GM19455 (cell line): ENCODE measurements around the gene FBLN7.

Experiments used
- ATAC-seq: cut with Tn5 transposase; IDR thresholded peaks from one replicate; pipeline ENCODE4 v1.9.1; 2021; ENCODE audit not compliant: unreplicated experiment

FBLN7 gene

DNA sequence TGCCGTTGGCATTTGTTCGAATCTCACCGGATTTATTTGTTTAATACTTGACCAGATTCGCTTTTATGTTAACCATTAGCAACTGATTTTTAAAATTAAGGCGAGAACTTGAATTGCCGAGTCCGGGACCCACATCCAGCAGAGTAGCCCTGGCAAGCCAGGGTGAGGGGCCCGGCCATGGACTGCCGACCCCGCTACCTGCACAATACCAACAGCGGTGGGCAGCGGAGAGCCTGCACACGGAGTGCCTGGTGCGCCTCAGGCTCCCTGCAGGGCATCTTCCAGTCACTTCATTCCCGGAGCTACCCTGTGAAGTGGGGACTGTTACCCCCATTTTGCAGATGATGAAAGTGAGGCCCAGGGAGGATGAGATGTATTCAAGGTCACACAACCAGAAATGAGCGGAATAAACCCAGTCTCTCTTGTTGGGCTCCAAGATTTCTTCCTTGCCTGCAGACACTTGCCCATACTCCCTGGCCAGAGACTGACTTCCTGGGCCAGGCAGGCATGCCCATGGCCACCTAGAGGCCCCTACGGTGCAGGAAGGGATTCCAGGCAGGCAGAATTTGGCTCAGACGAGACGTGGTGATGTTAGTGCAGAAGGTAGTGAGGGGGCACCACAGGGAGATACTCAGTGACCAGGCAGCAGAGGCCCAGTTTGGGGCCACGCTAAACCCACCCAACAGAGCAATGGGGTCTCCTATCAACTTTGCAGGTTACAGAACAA lies 2.9 kb downstream of the FBLN7 start:
- no peak for ATAC-seq

- no peak for ATAC-seq
Observed at GRCh38 chr2:112141626-112142007, 3.4 kb downstream of the FBLN7 start.

DNA sequence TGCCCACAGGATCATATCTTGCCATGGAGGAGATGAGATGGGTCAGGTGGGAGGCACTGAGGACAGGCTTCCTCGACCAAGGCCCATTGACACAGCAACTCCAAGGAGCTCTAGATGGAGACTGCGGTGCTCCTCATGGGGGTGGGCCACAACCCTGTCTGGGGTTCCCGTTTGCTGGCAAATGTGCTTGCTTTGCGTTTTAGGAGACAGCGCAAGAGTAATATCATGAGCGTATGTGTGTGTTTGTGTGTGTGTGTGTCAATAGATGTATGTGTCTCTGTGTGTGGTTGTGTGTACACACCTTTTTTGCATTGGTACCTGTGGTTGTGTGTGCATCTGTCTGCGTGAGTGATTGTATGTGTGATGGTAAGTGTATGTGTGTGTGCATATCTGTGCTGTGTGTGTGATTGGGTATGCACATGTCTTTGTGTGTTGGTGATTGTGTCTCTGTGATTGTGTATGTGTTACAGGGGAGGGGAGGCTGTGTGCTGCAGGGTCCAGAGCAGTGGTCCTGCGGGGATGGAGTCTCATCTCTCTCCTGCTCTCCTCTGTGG lies 4.4 kb downstream of the FBLN7 start:
- ATAC-seq = no peak

DNA sequence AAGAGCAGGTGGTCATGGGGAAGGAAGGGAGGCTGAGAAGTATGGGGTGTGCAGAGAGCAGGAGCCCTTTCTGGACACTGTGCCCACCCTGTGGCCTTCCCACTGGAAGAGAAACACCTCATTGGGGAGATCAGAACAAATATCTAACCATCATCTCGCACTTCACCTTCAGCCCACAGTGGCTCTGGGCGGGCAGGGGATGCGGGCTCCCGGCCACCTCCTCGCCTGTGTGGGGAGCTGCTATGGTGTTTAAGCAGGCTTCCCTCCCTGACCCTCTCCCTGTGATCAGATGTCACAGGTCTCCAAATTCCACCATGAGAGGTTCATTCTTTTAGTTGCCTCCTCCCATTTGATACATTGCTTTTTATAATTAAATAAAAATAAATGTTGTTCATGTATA lies 5.0 kb downstream of the FBLN7 start:
- ATAC-seq = no peak

DNA sequence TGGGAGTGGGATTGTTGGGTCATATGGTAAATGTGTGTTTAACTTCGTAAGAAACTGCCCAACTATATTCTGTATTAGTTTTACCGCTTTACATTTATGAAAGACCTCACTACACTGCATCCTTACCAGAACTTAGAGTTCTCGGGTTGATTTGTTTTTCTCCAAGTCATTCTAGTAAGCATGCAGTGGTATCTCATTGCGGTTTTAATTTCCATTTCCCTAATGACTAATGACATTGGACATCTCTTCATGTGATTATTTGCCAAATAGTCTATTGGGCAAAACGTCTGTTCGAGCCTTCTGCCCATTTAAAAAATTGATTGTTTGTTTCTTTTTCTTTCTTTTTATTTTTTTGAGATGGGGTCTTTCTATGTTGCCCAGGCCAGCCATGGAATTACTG lies 6.8 kb downstream of the FBLN7 start:
- ATAC-seq = no peak

DNA sequence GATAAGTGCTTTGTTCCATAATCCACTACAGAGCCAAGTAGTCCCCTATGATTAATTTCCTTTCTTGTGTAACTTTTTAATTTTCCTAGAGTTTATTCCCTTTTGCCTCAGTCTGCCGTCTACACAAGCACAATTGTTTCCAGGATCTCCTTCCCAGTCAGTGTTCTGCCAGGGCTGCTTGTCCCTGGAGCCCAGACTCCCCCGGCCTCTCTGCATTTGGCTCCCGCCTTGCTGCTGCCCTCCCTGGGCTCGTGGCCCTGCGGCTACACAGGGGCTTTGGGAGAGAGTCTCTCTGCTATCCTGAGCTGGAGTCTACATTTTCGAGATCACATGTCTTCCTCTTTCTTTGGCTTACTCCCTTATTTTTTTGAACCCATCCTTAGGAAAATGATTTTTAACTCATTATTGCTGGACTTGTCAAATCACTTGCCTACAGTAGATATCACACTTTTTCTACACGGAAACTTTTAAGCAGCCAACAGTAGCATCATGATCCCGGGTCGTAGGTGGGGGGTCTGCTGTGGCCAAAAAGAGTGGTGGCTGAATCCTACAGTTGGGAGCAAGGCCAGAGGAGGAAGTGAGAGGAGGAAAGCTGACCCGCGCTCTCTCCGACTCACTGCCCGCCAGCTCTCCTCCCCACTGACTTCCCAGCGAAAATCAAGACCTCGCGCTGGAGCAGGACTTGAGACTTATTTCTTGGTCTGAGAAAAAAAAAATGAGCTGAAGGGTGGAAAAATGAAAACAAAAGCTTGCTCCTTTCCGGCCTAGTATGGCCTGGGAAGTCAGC lies 9.4 kb downstream of the FBLN7 start:
- no peak for ATAC-seq

DNA sequence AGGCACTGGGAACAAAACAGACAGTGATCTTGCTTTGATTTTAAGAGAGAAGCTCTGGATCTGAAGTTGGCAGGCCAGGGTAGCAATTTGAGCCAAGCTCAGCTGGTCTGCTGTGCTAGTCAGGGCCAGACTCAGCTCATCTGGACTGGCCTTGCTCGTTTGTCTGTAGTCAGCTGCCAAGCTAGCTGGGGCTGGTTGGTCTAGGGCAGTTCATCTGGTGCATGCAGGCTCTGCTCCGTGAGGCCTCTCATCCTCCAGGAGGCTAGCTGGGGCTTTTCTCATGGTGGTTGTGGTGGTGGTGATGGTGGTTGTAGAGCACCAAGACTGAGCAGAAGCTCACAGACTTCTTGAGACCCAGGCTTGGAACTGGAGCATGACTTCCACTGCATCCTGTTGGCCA lies 10.3 kb downstream of the FBLN7 start:
- no peak for ATAC-seq

- ATAC-seq = no peak
Observed at GRCh38 chr2:112149194-112149593, 11.0 kb downstream of the FBLN7 start.

DNA sequence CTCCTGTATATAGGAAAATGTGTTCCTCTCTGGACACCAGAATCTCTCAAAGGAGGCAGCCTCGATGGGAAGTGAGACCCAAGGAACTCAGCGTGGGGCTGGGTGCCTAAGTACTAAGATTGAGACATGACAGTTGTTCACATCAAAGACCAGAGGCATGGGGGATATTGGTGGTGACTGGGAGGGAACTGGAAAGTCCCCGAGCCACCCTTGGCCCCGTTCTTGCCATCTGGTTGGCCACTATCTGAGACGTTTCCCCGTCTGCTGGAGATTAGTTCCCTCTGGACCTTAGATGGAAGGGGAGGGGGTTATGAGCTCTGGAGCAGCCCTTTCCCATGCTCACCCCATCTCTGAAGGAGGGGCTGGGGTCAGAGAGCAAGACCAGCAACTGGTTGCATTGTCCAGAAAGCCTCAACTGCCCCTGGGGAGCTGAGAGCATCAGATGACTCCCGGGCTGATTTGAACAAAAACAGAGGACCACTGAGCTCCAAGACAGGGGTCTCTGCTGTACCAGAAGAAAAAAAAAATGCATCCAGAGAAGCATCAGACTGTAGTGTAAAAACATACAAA lies 11.8 kb downstream of the FBLN7 start:
- ATAC-seq = no peak

DNA sequence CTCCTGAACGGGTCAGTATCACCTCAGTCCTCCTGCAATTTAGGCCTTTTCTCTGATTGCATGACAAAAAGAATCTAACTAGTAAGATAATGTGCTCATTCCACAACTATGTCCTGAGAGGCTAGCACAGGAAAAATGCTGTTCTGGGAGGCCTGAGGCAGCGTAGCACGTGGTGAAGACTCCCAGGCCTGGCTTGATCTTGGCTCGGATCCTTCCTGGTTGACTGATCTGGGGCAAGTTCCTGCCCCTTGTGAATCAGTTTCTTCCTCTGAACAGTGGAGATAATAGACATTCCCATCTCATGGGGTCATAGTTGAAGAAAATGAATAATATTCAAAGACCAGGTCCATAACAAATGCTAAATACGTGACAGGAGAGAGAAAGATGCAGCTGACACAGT lies 12.3 kb downstream of the FBLN7 start:
- no peak for ATAC-seq

- no peak for ATAC-seq
Observed at GRCh38 chr2:112150851-112151250, 12.7 kb downstream of the FBLN7 start.

DNA sequence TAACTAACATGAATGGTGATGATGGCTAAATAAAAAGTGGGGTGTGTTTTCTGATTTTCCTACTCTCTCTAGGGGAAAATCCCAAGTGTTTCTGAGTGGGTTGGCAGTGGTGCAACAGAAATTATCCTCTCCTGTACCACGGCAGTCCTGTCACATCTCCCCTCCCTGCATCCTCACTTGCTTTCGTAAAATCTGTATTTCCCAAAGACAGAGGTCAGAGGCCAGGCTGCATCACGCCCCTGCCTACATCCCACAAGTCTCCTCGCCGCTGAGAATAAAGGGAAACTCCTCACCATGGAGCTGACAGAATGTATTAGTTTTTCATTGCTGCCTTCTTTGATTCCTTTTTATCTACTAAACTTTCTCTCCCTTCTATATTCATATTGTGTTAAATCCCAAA lies 13.1 kb downstream of the FBLN7 start:
- ATAC-seq = no peak

DNA sequence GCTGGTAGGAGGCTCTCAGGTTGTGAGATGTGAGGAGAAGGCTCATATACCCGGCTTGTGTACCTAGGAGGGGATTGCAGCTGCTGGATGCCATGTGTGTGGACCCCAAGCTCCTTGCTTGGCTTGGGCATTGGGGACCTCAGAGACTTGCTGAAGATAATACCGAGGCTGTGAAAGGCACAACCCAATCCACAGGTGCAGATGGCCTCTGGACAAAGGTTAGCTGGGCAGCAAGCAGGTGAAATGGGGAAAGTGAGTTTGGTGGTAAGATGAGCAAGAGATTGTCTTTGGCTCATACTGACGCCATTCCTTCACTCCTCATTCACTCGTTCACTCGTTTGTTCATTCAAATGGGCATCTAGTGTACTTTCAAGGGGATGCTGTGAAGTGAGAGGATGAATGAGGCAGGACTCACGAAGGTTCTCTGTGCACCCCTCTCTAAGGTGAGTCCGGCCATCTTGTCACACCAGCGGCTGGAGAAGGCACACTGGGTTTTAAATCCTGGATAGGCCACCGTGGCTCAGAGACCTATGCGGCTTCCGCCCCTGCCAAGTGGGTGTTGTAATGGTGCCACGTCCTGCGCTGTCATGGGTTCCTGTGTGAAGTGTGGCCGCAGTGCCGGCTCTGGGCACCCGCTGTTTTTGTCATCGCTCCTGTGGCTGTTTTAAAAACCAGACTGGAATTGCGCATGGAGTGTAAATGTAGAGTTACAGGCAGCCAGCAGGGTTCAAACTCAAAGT lies 13.7 kb downstream of the FBLN7 start:
- ATAC-seq = no peak

DNA sequence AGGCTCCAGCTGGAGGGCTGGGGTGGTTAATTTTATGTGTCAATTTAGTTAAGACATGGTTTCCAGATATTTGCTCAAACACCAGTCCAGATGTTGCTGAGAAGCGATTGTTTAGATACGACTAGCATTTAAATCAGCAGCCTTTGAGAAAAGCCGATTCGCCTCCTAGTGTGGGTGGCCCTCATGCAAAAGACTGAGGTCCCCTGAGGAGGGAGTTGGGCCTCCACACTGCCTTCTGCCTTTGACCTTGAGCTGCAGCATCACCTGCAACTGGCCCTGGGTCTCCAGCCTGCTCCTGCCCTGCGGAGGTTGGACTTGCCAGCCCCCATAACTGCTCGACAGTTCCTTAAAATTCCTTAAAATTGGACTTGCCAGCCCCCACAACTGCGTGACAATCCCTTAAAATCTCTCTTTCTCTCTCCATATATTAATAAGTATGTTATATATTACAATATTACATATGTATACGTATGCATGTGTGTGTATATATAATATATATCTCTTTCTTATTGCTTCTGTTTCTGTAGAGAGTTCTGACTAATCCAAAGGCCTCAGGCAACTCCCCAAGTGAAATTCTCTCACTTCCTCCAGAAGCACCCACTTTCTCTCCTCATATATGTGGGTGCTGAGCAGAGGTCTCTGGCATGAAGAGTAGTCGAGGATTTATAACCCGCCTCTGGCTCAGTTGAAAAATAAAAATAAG lies 14.4 kb downstream of the FBLN7 start:
- no peak for ATAC-seq

GRCh38 chr2:112153179-112153490 lies 14.9 kb downstream of the FBLN7 start:
- ATAC-seq = no peak

- no peak for ATAC-seq
Observed at GRCh38 chr2:112153501-112153900, 15.3 kb downstream of the FBLN7 start.

- ATAC-seq = no peak
Observed at GRCh38 chr2:112154246-112155117, 16.3 kb downstream of the FBLN7 start.

GRCh38 chr2:112155331-112156151 lies 17.4 kb downstream of the FBLN7 start:
- no peak for ATAC-seq
